Type B pancreatic cell (in vitro differentiated cells): ENCODE data around the gene NPHS1. TPM values are rescaled to one million over a fixed set of nuclear protein-coding genes. Genes with fewer than 3 reads are reported as not detected.
A peak's percentile ranks its signal among the peaks of the same experiment; 100 is the strongest.

Experiments used
- DNase-seq: peaks from one replicate; pipeline ENCODE4 v3.0.0; 2021; ENCODE audit warnings: mixed read lengths; ENCODE audit not compliant: unreplicated experiment; ENCODE audit errors: extremely low spot score
- H3K27ac Mint-ChIP-seq: 2 replicates; pipeline ENCODE4 v1.8.0; 2021; ENCODE audit warnings: mild to moderate bottlenecking, mixed read lengths
- H3K27me3 Mint-ChIP-seq: 2 replicates; pipeline ENCODE4 v1.8.0; 2021; ENCODE audit warnings: mixed read lengths
- H3K36me3 Mint-ChIP-seq: 2 replicates; pipeline ENCODE4 v1.8.0; 2021; ENCODE audit warnings: mixed read lengths
- H3K4me1 Mint-ChIP-seq: one replicate; pipeline ENCODE4 v1.8.0; 2021; ENCODE audit warnings: mixed read lengths; ENCODE audit not compliant: unreplicated experiment
- H3K4me3 Mint-ChIP-seq: 2 replicates; pipeline ENCODE4 v1.8.0; 2021; ENCODE audit warnings: mild to moderate bottlenecking, mixed read lengths
- H3K9me3 Mint-ChIP-seq: 2 replicates; pipeline ENCODE4 v1.8.0; 2021; ENCODE audit warnings: mixed read lengths
- CTCF ChIP-seq: fragments of 200-600 bp; sonication (generic); conservative IDR thresholded peaks from 2 replicates; pipeline ENCODE4 v1.5.0; 2021; ENCODE audit warnings: antibody characterized with exemption, mild to moderate bottlenecking
- total RNA-seq: library from RNA; stranded (reverse); gene quantifications from 2 replicates; pipeline ENCODE4 v1.2.1, GENCODE V29; 2021; ENCODE audit warnings: low replicate concordance

Gene NPHS1
- total RNA-seq, 1 donor from 2014 or later = 1.9 TPM

DNA sequence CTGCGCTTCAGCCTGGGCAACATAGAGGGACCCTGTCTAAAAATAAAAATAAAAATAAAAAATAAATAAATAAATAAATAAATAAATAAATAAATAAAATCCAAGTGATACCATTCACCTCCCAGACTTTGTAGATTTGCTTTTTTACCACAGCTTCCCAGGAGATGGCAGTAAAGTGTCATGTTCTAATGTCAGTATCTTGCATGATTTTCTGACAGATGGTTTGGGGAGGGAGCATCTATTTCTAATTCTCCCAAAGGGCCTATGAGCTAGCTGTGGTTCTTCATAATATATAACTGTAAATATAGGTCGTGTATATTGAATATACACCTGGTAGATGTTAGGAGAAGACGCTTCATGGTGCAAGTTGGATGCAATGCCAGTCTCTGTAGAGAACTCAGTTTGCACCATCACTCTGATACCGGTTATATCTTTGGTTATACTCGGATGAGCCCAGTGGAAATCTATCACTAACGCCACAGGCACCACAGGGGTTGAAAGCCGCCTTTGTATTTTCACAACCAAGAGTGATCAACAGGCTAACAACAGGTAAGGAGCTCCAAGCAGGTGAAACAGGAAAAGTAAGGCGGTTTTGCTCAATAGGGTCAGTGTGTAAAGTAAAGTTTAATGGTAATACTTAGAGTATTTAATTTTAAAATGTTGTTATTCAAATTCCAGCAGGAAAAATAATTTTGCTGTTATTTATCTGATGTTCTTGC lies 30.0 kb upstream of the NPHS1 start:
- Mint-ChIP-seq H3K27ac (no peak overlapping the region), H3K4me1 (peaks cover 7% of the 10 kb centered on the region), H3K9me3 (no peaks in the 10 kb centered on the region), H3K36me3 (peaks cover 3% of the 10 kb centered on the region), H3K27me3 (peaks cover 6% of the 10 kb centered on the region), H3K4me3 (no peak overlapping the region)
- DNase-seq = no peak
- TF ChIP-seq CTCF = peak; percentile 69

GRCh38 chr19:35879770-35880317 lies 27.5 kb upstream of the NPHS1 start:
- Mint-ChIP-seq H3K27ac (peak overlapping the region; percentile 68), H3K4me1 (peaks cover 7% of the 10 kb centered on the region), H3K4me3 (no peak overlapping the region), H3K36me3 (peaks cover 4% of the 10 kb centered on the region), H3K27me3 (peaks cover 6% of the 10 kb centered on the region), H3K9me3 (no peaks in the 10 kb centered on the region)
- TF ChIP-seq CTCF = no peak
- DNase-seq = peak; percentile 91

DNA sequence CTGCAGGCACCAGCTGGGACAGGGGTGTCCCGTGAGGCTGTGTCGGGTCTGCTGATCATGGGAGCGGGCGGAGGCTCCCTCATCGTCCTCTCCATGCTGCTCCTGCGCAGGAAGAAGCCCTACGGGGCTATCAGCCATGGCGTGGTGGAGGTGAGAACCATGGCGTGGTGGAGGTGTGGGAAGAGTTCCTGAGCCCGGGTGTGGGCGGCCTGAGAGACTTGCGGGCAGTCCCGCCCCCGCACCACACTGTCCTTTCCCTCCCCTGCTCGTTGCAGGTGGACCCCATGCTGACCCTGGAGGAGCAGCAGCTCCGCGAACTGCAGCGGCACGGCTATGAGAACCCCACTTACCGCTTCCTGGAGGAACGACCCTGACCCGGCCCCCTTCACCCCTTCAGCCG lies 26.8 kb upstream of the NPHS1 start:
- TF ChIP-seq CTCF = no peak
- H3K9me3 Mint-ChIP-seq = no peaks in the 10 kb centered on the region
- H3K36me3 Mint-ChIP-seq = peaks cover 4% of the 10 kb centered on the region
- H3K4me3 Mint-ChIP-seq = no peak overlapping the region
- peaks cover 7% of the 10 kb centered on the region for H3K4me1 Mint-ChIP-seq
- peaks cover 6% of the 10 kb centered on the region for H3K27me3 Mint-ChIP-seq
- no peak for DNase-seq
- no peak overlapping the region for H3K27ac Mint-ChIP-seq

DNA sequence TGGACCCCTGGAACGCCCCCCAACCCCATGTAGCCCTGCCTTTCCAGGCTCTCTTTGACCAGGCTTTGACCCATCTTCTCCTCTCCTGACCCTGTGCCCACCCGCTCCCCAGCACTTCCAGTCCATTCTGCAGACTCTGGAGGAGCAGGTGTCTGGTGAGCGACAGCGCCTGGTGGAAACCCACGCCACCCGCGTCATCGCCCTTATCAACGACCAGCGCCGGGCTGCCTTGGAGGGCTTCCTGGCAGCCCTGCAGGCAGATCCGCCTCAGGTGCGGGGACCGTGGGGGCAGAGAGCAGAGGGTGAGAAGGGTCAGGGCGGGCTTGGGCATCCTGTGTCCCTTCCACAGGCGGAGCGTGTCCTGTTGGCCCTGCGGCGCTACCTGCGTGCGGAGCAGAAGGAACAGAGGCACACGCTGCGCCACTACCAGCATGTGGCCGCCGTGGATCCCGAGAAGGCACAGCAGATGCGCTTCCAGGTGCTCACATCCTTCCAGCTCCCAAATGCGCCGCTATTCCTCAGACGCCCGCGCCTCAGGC lies 22.2 kb upstream of the NPHS1 start:
- H3K27ac Mint-ChIP-seq = no peak overlapping the region
- H3K4me1 Mint-ChIP-seq = peaks cover 9% of the 10 kb centered on the region
- no peak for TF ChIP-seq CTCF
- no peak overlapping the region for H3K4me3 Mint-ChIP-seq
- no peaks in the 10 kb centered on the region for H3K9me3 Mint-ChIP-seq
- DNase-seq = no peak
- peaks cover 7% of the 10 kb centered on the region for H3K27me3 Mint-ChIP-seq
- H3K36me3 Mint-ChIP-seq = peaks cover 4% of the 10 kb centered on the region

DNA sequence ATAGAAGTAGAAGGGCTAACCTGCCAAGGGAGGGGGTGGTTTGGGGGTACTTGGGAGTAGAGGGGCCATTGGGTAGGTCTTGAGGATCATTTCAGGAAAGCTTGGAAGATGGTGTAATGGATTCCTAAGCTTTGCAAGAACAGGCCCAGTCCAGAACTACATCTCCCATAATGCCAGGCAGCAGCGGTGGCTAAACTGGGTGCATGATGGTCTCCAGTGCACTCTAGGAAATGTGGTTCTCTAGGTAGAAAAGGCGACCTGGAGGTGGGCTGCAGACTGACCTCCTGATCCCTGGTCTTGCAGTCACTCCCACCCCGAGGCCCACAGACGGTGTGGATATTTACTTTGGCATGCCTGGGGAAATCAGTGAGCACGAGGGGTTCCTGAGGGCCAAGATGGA lies 19.9 kb upstream of the NPHS1 start:
- no peak for TF ChIP-seq CTCF
- peaks cover 18% of the 10 kb centered on the region for H3K4me1 Mint-ChIP-seq
- H3K36me3 Mint-ChIP-seq = peaks cover 4% of the 10 kb centered on the region
- DNase-seq = no peak
- H3K27me3 Mint-ChIP-seq = peaks cover 12% of the 10 kb centered on the region
- no peak overlapping the region for H3K27ac Mint-ChIP-seq
- H3K9me3 Mint-ChIP-seq = no peaks in the 10 kb centered on the region
- no peak overlapping the region for H3K4me3 Mint-ChIP-seq
